ENCODE data around the gene TGFBR1.
A peak's percentile ranks its signal among the peaks of the same experiment; 100 is the strongest.

The TGFBR1 gene

GRCh38 chr9:99109522-99109921 is 4.6 kb downstream of the TGFBR1 start:
- no peak for DNase-seq

GRCh38 chr9:99112750-99113413 is 8.0 kb downstream of the TGFBR1 start:
- DNase-seq: no peak

- no peak for DNase-seq
Observed at GRCh38 chr9:99113414-99114048, 8.6 kb downstream of the TGFBR1 start.

GRCh38 chr9:99114049-99114440 is 9.1 kb downstream of the TGFBR1 start:
- DNase-seq: no peak

DNA sequence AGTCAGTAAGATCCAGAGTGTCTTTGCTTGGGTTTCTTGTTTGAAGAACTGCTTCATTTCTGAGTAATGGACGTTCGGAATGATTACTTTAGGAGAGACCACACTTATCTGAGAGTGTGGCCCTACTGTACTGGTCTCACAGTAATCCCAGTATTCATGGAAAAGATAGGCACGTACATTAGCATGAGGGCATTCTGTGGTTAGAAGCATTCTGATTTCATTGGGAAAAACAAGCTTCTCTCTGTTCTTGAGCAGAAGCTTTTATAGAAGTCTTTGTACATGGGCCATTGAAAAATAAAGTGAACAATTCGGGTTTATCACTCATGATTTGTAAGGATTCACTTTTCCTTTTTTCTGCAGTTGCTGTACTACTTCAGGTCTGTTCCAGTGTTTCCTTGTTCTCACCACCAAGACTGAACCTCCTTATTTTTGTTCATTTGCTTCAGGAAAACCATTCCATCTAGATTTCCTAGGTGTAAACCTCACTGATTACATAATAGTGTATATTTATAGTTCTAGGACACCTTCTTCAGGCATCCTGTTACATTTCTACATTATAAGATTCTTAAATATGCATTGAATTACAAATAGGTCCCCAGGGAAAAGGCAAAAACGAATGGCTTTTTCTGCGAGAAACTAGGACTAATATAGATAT is 10.1 kb downstream of the TGFBR1 start:
- DNase-seq: no peak

- no peak for DNase-seq
Observed at GRCh38 chr9:99116003-99116411, 11.1 kb downstream of the TGFBR1 start.

GRCh38 chr9:99118782-99119466 is 14.0 kb downstream of the TGFBR1 start:
- DNase-seq: no peak

- no peak for DNase-seq
Observed at GRCh38 chr9:99119976-99120655, 15.2 kb downstream of the TGFBR1 start.

DNA sequence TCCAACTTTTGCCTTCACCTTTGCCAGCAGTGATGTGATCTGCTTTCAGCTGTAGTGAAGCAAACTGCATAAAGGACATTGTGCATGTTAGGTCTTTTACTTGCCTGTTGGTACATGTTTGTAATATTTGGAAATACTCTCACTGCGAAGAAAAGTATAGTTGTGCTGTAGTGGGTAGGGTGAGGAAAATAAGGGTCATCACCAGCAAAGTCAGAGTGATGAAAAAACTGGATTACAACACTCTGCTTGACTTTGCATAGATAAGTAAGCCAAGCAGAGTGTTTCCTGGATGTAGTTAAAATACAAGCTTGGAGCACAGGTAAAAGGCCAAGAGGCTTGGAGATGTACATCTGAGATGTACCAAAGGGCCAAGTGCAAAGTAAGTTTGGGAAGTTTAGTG is 16.7 kb downstream of the TGFBR1 start:
- DNase-seq: no peak

- DNase-seq: no peak
Observed at GRCh38 chr9:99124534-99125255, 19.8 kb downstream of the TGFBR1 start.

DNA sequence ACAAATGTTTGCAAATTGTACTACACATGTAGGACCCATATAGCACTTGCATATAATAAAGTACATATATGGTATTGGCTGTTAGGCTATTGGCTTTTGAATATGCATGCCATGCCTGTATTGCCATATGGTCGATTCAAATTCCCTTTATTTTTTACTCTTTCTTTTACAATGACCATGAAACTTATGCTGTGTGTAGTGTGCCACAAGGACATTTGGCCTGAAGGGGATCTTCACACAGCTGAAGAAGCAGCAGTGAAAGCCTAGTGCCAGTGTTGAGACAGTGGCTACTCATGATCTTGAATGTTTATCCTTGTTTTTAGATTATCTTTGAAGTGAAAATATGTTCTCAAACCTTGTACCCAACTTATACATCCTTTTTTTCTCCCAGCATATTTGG is 20.5 kb downstream of the TGFBR1 start:
- no peak for DNase-seq

DNA sequence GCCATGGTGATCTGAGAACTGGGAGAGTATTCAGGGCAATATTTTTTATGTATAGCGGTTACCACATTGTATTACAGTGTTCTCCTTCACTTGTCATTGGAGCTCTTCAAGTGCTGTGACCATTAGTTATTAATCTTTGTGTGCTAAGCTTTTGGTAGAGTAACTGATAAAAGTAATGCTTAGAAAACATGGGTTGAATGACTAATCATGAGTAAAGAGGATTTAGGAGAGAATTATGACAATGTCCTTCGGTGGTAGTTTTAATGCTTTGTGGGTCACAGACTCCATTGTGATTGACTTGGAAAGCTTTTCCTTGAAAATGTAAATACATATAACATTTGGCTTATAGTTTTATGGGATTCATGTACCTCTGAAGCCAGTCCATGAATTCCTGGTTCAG is 21.4 kb downstream of the TGFBR1 start:
- no peak for DNase-seq

DNA sequence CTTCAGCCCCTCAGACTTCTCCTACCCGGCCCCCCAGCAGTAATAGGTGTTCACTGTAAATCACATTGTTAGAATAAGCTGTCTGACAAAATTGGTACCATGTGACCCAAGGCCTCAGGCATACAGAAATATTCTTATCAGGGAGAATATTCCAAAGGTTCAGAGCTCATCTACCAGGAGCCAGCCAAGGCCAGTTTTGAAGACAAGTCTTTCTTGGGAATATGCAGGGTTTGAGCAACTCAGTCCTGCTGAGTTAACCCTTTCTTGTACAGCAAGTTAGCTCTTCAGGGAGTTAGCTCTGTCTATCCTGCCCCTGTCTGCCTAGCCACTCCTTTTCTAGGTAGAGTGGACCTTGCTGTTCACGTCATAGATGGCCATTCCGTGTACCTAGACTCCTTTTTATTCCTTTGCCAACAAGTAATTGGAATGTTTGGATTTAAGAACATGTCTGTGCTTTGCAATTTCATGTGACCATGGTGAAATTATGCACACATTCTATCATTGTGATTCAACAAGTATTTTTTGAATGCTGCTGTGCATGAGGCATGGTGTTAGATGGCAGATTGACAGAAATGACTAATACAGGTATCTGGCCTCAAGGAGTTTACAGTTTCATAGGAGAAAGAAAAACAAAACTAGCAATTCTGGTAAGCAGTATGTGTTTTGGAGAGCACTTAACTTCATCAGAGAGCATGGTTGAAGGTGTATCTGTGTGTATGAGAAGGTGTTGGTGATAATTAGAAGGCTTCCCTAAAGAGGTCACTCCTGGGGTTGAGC is 22.6 kb downstream of the TGFBR1 start:
- DNase-seq: no peak

GRCh38 chr9:99128133-99128406 is 23.2 kb downstream of the TGFBR1 start:
- no peak for DNase-seq

DNA sequence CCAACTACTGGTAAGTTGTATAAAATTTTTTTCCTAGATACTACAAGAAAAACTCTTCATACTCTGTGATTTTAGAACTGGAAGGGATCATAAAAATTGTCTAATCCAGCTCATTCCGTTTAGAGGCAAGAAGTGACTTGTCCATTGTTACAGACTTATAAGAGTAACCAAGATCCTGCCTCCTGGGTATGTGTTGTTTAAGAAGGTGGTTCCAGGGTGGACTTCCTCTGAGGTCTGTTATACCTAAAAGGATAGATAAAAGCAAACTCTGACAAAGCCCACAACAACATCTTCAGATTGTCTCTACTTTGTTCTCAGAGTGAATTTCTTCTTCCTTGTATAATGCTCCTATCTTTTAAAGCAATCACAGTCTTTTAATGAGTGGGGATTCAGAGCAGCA is 24.2 kb downstream of the TGFBR1 start:
- no peak for DNase-seq

DNA sequence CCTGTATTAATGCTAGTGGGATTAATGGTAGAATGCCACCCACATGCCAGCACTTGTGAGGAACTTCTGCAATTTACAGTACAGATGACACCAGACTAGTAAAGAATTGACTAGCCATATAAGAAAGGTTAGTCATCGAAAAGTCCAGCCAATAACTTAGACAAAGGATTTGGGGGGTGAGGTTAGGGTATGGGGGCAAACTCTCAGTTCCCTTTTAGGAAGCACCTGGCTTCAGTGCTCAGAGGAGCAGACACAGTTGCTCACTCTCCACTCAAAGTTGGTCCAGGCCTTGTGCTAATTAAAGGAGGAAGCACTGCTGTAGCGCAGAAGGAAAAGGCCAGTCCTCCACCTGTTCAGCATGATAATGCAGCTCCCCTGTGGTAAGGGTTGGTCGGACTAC is 25.2 kb downstream of the TGFBR1 start:
- DNase-seq: no peak

DNA sequence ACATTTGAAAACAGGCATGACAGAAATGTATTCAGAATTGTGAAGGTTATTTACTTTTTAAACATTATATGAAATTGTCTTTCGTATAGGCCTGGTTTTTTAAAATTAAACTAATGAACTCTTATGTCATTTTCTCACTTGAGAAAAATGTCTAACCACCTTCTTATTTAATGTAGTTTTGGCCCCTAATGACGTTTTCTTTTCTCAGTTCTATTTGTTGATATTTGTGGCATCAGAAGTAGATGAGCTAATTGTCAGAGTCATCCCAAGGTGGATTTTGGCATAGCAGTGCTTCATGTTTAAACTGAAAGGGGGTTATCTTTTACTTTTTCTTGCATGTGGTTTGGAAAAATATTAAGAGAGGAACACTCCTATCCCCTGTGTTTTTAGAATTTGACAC is 28.2 kb downstream of the TGFBR1 start:
- DNase-seq: no peak

DNA sequence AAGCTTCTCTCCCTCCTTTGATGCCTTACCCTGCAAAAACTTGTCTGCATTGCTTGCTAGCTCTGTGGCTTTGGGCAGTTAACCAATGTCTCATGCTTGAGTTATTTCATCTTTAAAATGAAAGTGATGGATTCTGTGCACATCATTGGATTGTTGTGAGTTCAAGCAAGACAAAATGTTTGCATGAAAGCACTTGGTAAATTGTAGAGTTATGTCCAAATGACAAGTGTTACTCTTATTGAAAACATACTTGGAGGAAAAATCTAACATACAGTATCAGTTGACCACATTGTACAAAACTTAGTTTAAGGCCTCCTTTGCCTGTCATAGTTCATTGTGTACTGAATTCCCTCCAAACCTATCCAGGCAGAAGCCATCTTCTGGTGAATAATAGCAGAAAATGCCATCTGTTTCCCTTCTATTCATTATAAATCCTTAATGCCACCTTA is 30.0 kb downstream of the TGFBR1 start:
- DNase-seq: no peak

- DNase-seq: no peak
Observed at GRCh38 chr9:99135456-99135855, 30.5 kb downstream of the TGFBR1 start.

DNA sequence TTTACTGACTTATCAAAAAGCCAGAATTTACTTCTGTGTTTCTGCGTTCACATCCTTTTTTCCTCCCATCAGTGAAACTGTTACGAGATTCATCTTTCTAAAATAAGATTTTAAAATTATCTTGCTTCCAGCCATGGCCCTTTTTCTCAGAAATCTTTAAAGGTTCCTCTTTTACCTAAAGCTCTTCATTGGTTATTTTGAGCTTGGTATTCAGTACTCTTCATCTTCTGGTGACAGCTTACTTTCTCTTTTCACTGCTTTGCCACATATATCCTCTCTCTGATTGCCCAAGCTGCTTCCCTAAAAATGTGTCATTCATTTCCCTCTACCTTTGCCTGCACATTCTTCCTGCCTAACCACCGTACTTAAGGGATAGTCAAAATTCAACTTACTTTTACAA is 32.3 kb downstream of the TGFBR1 start:
- DNase-seq: peak; percentile 64

DNA sequence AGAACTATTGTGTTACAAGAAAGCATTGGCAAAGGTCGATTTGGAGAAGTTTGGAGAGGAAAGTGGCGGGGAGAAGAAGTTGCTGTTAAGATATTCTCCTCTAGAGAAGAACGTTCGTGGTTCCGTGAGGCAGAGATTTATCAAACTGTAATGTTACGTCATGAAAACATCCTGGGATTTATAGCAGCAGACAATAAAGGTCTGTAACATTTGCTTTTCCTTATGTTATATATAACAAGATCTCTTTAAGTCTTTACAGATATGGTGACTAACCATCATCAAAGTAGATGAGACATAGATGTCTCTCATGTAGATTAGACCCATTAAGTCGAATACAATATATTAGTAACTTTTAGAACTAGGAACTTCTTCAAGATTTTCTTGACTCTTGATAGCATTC is 33.0 kb downstream of the TGFBR1 start:
- DNase-seq: no peak
